PC-9 (cell line): Measurements from ENCODE around the gene ARRDC1. TPM values are rescaled to one million over a fixed set of nuclear protein-coding genes. Genes with fewer than 3 reads are reported as not detected.

Experiments used
- BruUV-seq: library from RNA; stranded (reverse); fragments of 400-500 nt; replicated peaks from 2 replicates; lab custom pipeline; 2021; lab: Mats Ljungman, UMichigan
- CTCF ChIA-PET: fragments of 300-600 bp; sonication (Branson Sonifier 250); formaldehyde crosslinking; loops from one replicate; lab custom pipeline; 2022; ENCODE audit warnings: antibody characterized with exemption; lab: Charles Lee
- POLR2A ChIA-PET: fragments of 300-600 bp; sonication (Branson Sonifier 250); formaldehyde crosslinking; loops from one replicate; lab custom pipeline; 2022; ENCODE audit warnings: antibody characterized with exemption; ENCODE audit not compliant: unreplicated experiment; lab: Charles Lee
- DNase-seq, 2 experiments: peaks; one replicate each; pipeline versions ENCODE4 v3.0.0 to v3.0.0-alpha.2; 2015 to 2022; ENCODE audit warnings: mixed read lengths in 1 of 2
- H2AFZ ChIP-seq: fragments of 200-600 bp; sonication (generic); 2 replicates; pipeline ENCODE4 v1.8.1; 2017; ENCODE audit warnings: antibody characterized with exemption
- H3F3A ChIP-seq: fragments of 200-600 bp; sonication (generic); 2 replicates; pipeline ENCODE4 v1.8.1; 2017; ENCODE audit warnings: antibody characterized with exemption, mild to moderate bottlenecking, low read depth; ENCODE audit not compliant: insufficient read depth
- H3K27ac ChIP-seq: fragments of 200-600 bp; sonication (generic); 2 replicates; pipeline ENCODE4 v1.6.1; 2016; ENCODE audit warnings: mixed run types
- H3K27me3 ChIP-seq: fragments of 200-600 bp; sonication (generic); 2 replicates; pipeline ENCODE4 v1.6.1; 2016; ENCODE audit warnings: low read depth, mixed run types; ENCODE audit not compliant: insufficient read depth
- H3K36me3 ChIP-seq: fragments of 200-600 bp; sonication (generic); 2 replicates; pipeline ENCODE4 v1.6.1; 2016; ENCODE audit warnings: low read depth, mixed run types
- H3K4me1 ChIP-seq: fragments of 200-600 bp; sonication (generic); replicated peaks from 2 replicates; pipeline ENCODE4 v1.6.1; 2016; ENCODE audit warnings: mixed run types; ENCODE audit not compliant: insufficient read depth
- H3K4me2 ChIP-seq: fragments of 200-600 bp; sonication (generic); 2 replicates; pipeline ENCODE4 v1.6.1; 2017; ENCODE audit warnings: mixed run types
- H3K4me3 ChIP-seq: fragments of 200-600 bp; sonication (generic); 2 replicates; pipeline ENCODE4 v1.6.1; 2016; ENCODE audit warnings: mixed run types
- H3K79me2 ChIP-seq: fragments of 200-600 bp; sonication (generic); 2 replicates; pipeline ENCODE4 v1.6.1; 2017; ENCODE audit warnings: low read depth, mixed run types
- H3K9me2 ChIP-seq: fragments of 200-600 bp; sonication (generic); 2 replicates; pipeline ENCODE4 v1.8.1; 2017; ENCODE audit warnings: mild to moderate bottlenecking; ENCODE audit not compliant: insufficient read depth
- H3K9me3 ChIP-seq: fragments of 200-600 bp; sonication (generic); 2 replicates; pipeline ENCODE4 v1.8.1; 2016; ENCODE audit warnings: low read depth; ENCODE audit not compliant: insufficient read depth
- H4K20me1 ChIP-seq: fragments of 200-600 bp; sonication (generic); 2 replicates; pipeline ENCODE4 v1.8.1; 2017; ENCODE audit not compliant: insufficient read depth
- CTCF ChIP-seq: fragments of 200-600 bp; sonication (generic); conservative IDR thresholded peaks from 2 replicates; pipeline ENCODE4 v1.6.1; 2017; ENCODE audit warnings: mixed run types, antibody characterized with exemption, mild to moderate bottlenecking, moderate library complexity
- EZH2 ChIP-seq: fragments of 200-600 bp; sonication (generic); IDR thresholded peaks from 2 replicates; pipeline ENCODE4 v1.8.0; 2017; ENCODE audit warnings: antibody characterized with exemption, low read depth
- intact Hi-C: fragments of 100-400 bp; cut with micrococcal nuclease; formaldehyde crosslinking; loops from one replicate; pipeline ENCODE4 v1.10.0; 2022; ENCODE audit not compliant: unreplicated experiment
- total RNA-seq: library from RNA; stranded (reverse); gene quantifications from 2 replicates; pipeline ENCODE4 v1.2.3, GENCODE V29; 2021

The ARRDC1 gene
- total RNA-seq, 1 experiment from 2014 or later = 127 TPM

- H3K9me3 ChIP-seq = no peaks in the 10 kb centered on the region
- H2AFZ ChIP-seq = no peak overlapping the region
- no peaks in the 10 kb centered on the region for H3K27me3 ChIP-seq
- H3K9me2 ChIP-seq = no peaks in the 10 kb centered on the region
- peaks cover 73% of the 10 kb centered on the region for H3K79me2 ChIP-seq
- POLR2A ChIA-PET = no interaction called here
- no peaks in the 10 kb centered on the region for H3F3A ChIP-seq
- intact Hi-C loops = no loop called here
- TF ChIP-seq EZH2 = no peak
- TF ChIP-seq CTCF = no peak
- DNase-seq = no peak
- no TSS peak for BruUV-seq
- no peak overlapping the region for H3K27ac ChIP-seq
- CTCF ChIA-PET = no interaction called here
- H3K4me3 ChIP-seq = no peak overlapping the region
- H3K36me3 ChIP-seq = no peaks in the 10 kb centered on the region
- no peak overlapping the region for H3K4me2 ChIP-seq
- H4K20me1 ChIP-seq = peaks cover 62% of the 10 kb centered on the region
- no peaks in the 10 kb centered on the region for H3K4me1 ChIP-seq
These were observed 40.9 kb downstream of the ARRDC1 start for GRCh38 chr9:137646341-137646740.

DNA sequence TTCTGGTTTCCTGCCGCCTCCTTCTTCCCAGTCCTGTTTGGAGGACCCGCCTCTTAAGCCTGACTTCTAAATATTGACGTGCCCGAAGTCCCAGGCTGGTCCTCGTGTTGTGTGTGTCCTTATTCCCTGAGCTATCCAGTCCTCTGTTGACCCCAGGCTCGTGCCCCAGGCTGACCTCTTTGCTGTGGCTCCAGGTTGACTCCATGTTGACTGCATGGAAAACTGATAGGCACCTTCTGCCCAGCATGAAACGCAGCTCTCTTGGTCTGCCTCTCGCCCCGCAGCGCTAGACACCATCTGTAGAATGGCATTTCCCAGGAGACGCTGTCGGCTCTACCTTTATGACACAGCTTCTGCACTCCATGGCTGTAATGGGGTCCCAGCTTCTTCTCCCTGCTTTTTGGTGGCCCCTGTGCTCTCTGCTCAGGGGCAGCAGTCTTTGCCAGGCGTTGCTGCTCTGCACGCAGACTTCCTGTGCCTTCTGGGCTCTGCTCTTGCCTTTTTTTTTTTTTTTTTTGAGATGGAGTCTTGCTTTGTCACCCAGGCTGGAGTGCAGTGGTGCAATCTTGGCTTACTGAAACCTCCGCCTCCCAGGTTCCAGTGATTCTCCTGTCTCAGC is 41.7 kb downstream of the ARRDC1 start:
- H3K4me3 ChIP-seq = no peak overlapping the region
- no peaks in the 10 kb centered on the region for H3K4me1 ChIP-seq
- TF ChIP-seq EZH2 (no peak), CTCF (no peak)
- ChIA-PET POLR2A (no interaction called here), CTCF (no interaction called here)
- H3K27me3 ChIP-seq = no peaks in the 10 kb centered on the region
- H3F3A ChIP-seq = no peaks in the 10 kb centered on the region
- H4K20me1 ChIP-seq = peaks cover 57% of the 10 kb centered on the region
- peaks cover 68% of the 10 kb centered on the region for H3K79me2 ChIP-seq
- DNase-seq = no peak
- H3K27ac ChIP-seq = no peak overlapping the region
- no peaks in the 10 kb centered on the region for H3K9me3 ChIP-seq
- BruUV-seq = no TSS peak
- H3K9me2 ChIP-seq = no peaks in the 10 kb centered on the region
- no peak overlapping the region for H2AFZ ChIP-seq
- no peak overlapping the region for H3K4me2 ChIP-seq
- intact Hi-C loops = no loop called here
- no peaks in the 10 kb centered on the region; the same call in 1 of the 2 replicates for H3K36me3 ChIP-seq

GRCh38 chr9:137648396-137648795 is 42.9 kb downstream of the ARRDC1 start:
- Histone ChIP-seq H3K27ac (no peak overlapping the region), H3K9me2 (no peaks in the 10 kb centered on the region), H3K9me3 (no peaks in the 10 kb centered on the region), H3K79me2 (peaks cover 61% of the 10 kb centered on the region), H2AFZ (no peak overlapping the region), H4K20me1 (peaks cover 49% of the 10 kb centered on the region), H3K4me3 (no peak overlapping the region), H3K27me3 (no peaks in the 10 kb centered on the region), H3F3A (no peaks in the 10 kb centered on the region), H3K4me1 (no peaks in the 10 kb centered on the region), H3K36me3 (no peaks in the 10 kb centered on the region; the same call in 1 of the 2 replicates), H3K4me2 (no peak overlapping the region)
- intact Hi-C loops = no loop called here
- POLR2A ChIA-PET = no interaction called here
- BruUV-seq = no TSS peak
- CTCF ChIA-PET = no interaction called here
- no peak for TF ChIP-seq EZH2
- no peak for DNase-seq

GRCh38 chr9:137649553-137649952 is 44.1 kb downstream of the ARRDC1 start:
- Histone ChIP-seq H3K36me3 (no peaks in the 10 kb centered on the region; the same call in 1 of the 2 replicates), H3K4me3 (no peak overlapping the region), H3K27ac (no peak overlapping the region), H4K20me1 (peaks cover 40% of the 10 kb centered on the region), H3K27me3 (no peaks in the 10 kb centered on the region), H2AFZ (no peak overlapping the region), H3K4me1 (no peaks in the 10 kb centered on the region), H3F3A (no peaks in the 10 kb centered on the region), H3K79me2 (peaks cover 54% of the 10 kb centered on the region), H3K9me3 (no peaks in the 10 kb centered on the region), H3K9me2 (no peaks in the 10 kb centered on the region), H3K4me2 (no peak overlapping the region)
- TF ChIP-seq CTCF (no peak), EZH2 (no peak)
- DNase-seq = no peak
- no TSS peak for BruUV-seq
- ChIA-PET CTCF (no interaction called here), POLR2A (no interaction called here)
- intact Hi-C loops = no loop called here
